Panc1 (cell line): ENCODE measurements around the gene YJU2.

Source experiments
- CTCF ChIP-seq: fragments of 450-650 bp; IDR thresholded peaks from 2 replicates; pipeline ENCODE4 v1.5.1; 2017; ENCODE audit warnings: mild to moderate bottlenecking
- POLR2AphosphoS5 ChIP-seq: IDR thresholded peaks from 2 replicates; pipeline ENCODE4 v1.6.1; 2012; ENCODE audit warnings: mild to moderate bottlenecking, low read depth, low read length, moderate library complexity

GRCh38 chr19:4279530-4280422, 32.9 kb downstream of the YJU2 start:
- TF ChIP-seq CTCF (no peak), POLR2AphosphoS5 (no peak)
